Keratinocyte (primary cell): Measurements from ENCODE around the gene VPS13D. TPM values are rescaled to one million over a fixed set of nuclear protein-coding genes. Genes with fewer than 3 reads are reported as not detected.

Experiments used
- DNase-seq: peaks from one replicate; pipeline ENCODE4 v3.0.0-alpha.2; 2011; ENCODE audit warnings: low read depth, missing footprints, low spot score
- FAIRE-seq: peaks from 2 replicates; lab custom pipeline; 2011; peaks lifted over from hg19 to GRCh38; lab: Jason Lieb, UNC
- H2AFZ ChIP-seq: 2 replicates; pipeline ENCODE4 v1.6.0; 2012; ENCODE audit warnings: low read length, control low read depth, inconsistent platforms; ENCODE audit not compliant: control insufficient read depth
- H3K27ac ChIP-seq: 2 replicates; pipeline ENCODE4 v1.5.1; 2011; ENCODE audit warnings: low read length; ENCODE audit not compliant: control insufficient read depth, insufficient read depth
- H3K27me3 ChIP-seq: 3 replicates; pipeline ENCODE4 v1.6.0; 2011; ENCODE audit warnings: low read length; ENCODE audit not compliant: control insufficient read depth, insufficient read depth; ENCODE audit errors: extremely low read depth
- H3K36me3 ChIP-seq, 2 experiments: 2 replicates in 1 of 2; 3 replicates in 1 of 2; pipeline ENCODE4 v1.5.1; 2011; ENCODE audit warnings: low read length in 2 of 2, mild to moderate bottlenecking in 1 of 2; ENCODE audit not compliant: control insufficient read depth in 2 of 2, insufficient read depth in 2 of 2; ENCODE audit errors: extremely low read depth in 1 of 2
- H3K4me1 ChIP-seq: 3 replicates; pipeline ENCODE4 v1.5.1; 2011; ENCODE audit warnings: low read length; ENCODE audit not compliant: control insufficient read depth, insufficient read depth; ENCODE audit errors: extremely low read depth
- H3K4me2 ChIP-seq: 3 replicates; pipeline ENCODE4 v1.6.0; 2011; ENCODE audit warnings: low read depth, low read length; ENCODE audit not compliant: control insufficient read depth, insufficient read depth; ENCODE audit errors: extremely low read depth
- H3K4me3 ChIP-seq, 3 experiments: fragments of 200-600 bp in 1 of 3; sonication (generic) in 1 of 3; 2 replicates in 2 of 3; 3 replicates in 1 of 3; pipeline ENCODE4 v1.5.1; 2011 to 2016; ENCODE audit warnings: low read length in 3 of 3, mild to moderate bottlenecking in 3 of 3, control low read depth in 2 of 3, inconsistent platforms in 1 of 3, low read depth in 1 of 3, mixed read lengths in 1 of 3, mixed run types in 1 of 3, moderate library complexity in 1 of 3; ENCODE audit not compliant: control insufficient read depth in 2 of 3, insufficient read depth in 2 of 3; ENCODE audit errors: extremely low read depth in 1 of 3
- H3K79me2 ChIP-seq: 2 replicates; pipeline ENCODE4 v1.6.0; 2012; ENCODE audit warnings: low read length; ENCODE audit not compliant: control insufficient read depth, insufficient read depth
- H3K9ac ChIP-seq: 3 replicates; pipeline ENCODE4 v1.6.0; 2011; ENCODE audit warnings: low read length; ENCODE audit not compliant: control insufficient read depth, insufficient read depth; ENCODE audit errors: extremely low read depth
- H3K9me1 ChIP-seq: 3 replicates; pipeline ENCODE4 v1.6.0; 2011; ENCODE audit warnings: low read length; ENCODE audit not compliant: control insufficient read depth, insufficient read depth; ENCODE audit errors: extremely low read depth
- H3K9me3 ChIP-seq: 2 replicates; pipeline ENCODE4 v1.5.1; 2012; ENCODE audit warnings: low read depth, low read length; ENCODE audit not compliant: control insufficient read depth
- H4K20me1 ChIP-seq: 3 replicates; pipeline ENCODE4 v1.6.0; 2011; ENCODE audit warnings: low read length; ENCODE audit not compliant: control insufficient read depth, insufficient read depth; ENCODE audit errors: extremely low read depth
- EZH2 ChIP-seq: IDR thresholded peaks from one replicate; pipeline ENCODE4 v1.6.1; 2012; ENCODE audit warnings: inconsistent platforms, mild to moderate bottlenecking, low read length, moderate library complexity
- dilution Hi-C: fragments of 300-500 bp; cut with MboI; formaldehyde crosslinking; loops from one replicate; pipeline ENCODE4 v1.7.0; 2020; ENCODE audit warnings: low sequenced_read_pairs; ENCODE audit not compliant: extremely low pct_ligation_motif_present
- polyA plus RNA-seq, 5 experiments: library from polyadenylated mRNA; depleted of rRNA in 3 of 5; stranded (reverse) in 3 of 5; stranded (forward) in 1 of 5; unstranded in 1 of 5; fragments of >200 nt; gene quantifications; 1 replicate in 1 of 5; 2 replicates in 3 of 5; 3 replicates in 1 of 5; pipeline versions ENCODE4 v1.2.1 to v1.2.3, GENCODE V29; 2011 to 2012; ENCODE audit warnings: missing spikeins in 2 of 5, low read depth in 1 of 5, low replicate concordance in 1 of 5
- TF ChIP-seq, protein P1 (sequence below), 3 experiments: IDR thresholded peaks in 1 of 3; conservative IDR thresholded peaks in 1 of 3; optimal IDR thresholded peaks in 1 of 3; 2 replicates in 2 of 3; 3 replicates in 1 of 3; pipeline versions ENCODE3 to v1.5.1; 2011; ENCODE audit warnings: low read length in 3 of 3, mild to moderate bottlenecking in 3 of 3, moderate library complexity in 2 of 3, control low read depth in 1 of 3, inconsistent platforms in 1 of 3; ENCODE audit not compliant: insufficient read depth in 2 of 3; ENCODE audit errors: extremely low read depth in 1 of 3

Gene VPS13D
- polyA plus RNA-seq, 1 donor (not counting 4 experiments of a cell fraction or from before 2014, with no cell fraction given): 19.0 TPM

GRCh38 chr1:12294076-12294475 lies 64.2 kb downstream of the VPS13D start:
- no peak for TF ChIP-seq EZH2
- TF ChIP-seq, protein P1, sequence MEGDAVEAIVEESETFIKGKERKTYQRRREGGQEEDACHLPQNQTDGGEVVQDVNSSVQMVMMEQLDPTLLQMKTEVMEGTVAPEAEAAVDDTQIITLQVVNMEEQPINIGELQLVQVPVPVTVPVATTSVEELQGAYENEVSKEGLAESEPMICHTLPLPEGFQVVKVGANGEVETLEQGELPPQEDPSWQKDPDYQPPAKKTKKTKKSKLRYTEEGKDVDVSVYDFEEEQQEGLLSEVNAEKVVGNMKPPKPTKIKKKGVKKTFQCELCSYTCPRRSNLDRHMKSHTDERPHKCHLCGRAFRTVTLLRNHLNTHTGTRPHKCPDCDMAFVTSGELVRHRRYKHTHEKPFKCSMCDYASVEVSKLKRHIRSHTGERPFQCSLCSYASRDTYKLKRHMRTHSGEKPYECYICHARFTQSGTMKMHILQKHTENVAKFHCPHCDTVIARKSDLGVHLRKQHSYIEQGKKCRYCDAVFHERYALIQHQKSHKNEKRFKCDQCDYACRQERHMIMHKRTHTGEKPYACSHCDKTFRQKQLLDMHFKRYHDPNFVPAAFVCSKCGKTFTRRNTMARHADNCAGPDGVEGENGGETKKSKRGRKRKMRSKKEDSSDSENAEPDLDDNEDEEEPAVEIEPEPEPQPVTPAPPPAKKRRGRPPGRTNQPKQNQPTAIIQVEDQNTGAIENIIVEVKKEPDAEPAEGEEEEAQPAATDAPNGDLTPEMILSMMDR (optimal IDR thresholded peaks at IDR 0.05 in 1 of 3, IDR thresholded peaks at IDR 0.05 in 1 of 3, conservative IDR thresholded peaks at IDR 0.05 in 1 of 3; ENCODE audit: extremely low read depth in 1 of 3, insufficient read depth in 2 of 3, low read length in 3 of 3): no peak
- Histone ChIP-seq H3K27me3 (no peaks in the 10 kb centered on the region), H4K20me1 (no peaks in the 10 kb centered on the region), H3K36me3 (peaks cover 9 to 14% of the 10 kb centered on the region in 2 experiments), H3K79me2 (no peaks in the 10 kb centered on the region), H3K9ac (no peak overlapping the region), H2AFZ (no peak overlapping the region), H3K4me2 (no peak overlapping the region), H3K9me1 (no peaks in the 10 kb centered on the region), H3K4me3 (no peak overlapping the region), H3K4me1 (peaks cover 3% of the 10 kb centered on the region), H3K27ac (no peak overlapping the region), H3K9me3 (no peaks in the 10 kb centered on the region)
- DNase-seq: no peak
- no peak for FAIRE-seq
- dilution Hi-C loops: no loop called here

- Histone ChIP-seq H3K27me3 (no peaks in the 10 kb centered on the region), H3K9ac (no peak overlapping the region), H3K9me1 (no peaks in the 10 kb centered on the region), H3K27ac (no peak overlapping the region), H3K36me3 (peaks cover 11 to 18% of the 10 kb centered on the region in 2 experiments), H3K4me1 (peaks cover 3% of the 10 kb centered on the region), H2AFZ (no peak overlapping the region), H3K4me3 (no peak overlapping the region), H4K20me1 (no peaks in the 10 kb centered on the region), H3K4me2 (no peak overlapping the region), H3K9me3 (no peaks in the 10 kb centered on the region), H3K79me2 (no peaks in the 10 kb centered on the region)
- no peak for DNase-seq
- no peak for TF ChIP-seq EZH2
- TF ChIP-seq, protein P1 (optimal IDR thresholded peaks at IDR 0.05 in 1 of 3, IDR thresholded peaks at IDR 0.05 in 1 of 3, conservative IDR thresholded peaks at IDR 0.05 in 1 of 3; ENCODE audit: extremely low read depth in 1 of 3, insufficient read depth in 2 of 3, low read length in 3 of 3): no peak
- dilution Hi-C loops: no loop called here
- no peak for FAIRE-seq
Measured at GRCh38 chr1:12296016-12296415, 66.2 kb downstream of the VPS13D start.
